SK-N-SH treated with all-trans-retinoic acid at 6 μM for 48 hours (cell line): Measurements from ENCODE around the gene MAP2K1.

ENCODE experiments used
- ARNTL ChIP-seq: fragments of 450-650 bp; formaldehyde crosslinking; IDR thresholded peaks from 2 replicates; pipeline ENCODE4 v1.5.0; 2020; ENCODE audit warnings: low read depth, mild to moderate bottlenecking, moderate library complexity, borderline replicate concordance
- ESRRG ChIP-seq: fragments of 250-450 bp; sonication (Bioruptor Pico); IDR thresholded peaks from 2 replicates; pipeline ENCODE4 v1.6.1; 2021; ENCODE audit warnings: mild to moderate bottlenecking
- PPARA ChIP-seq: fragments of 250-450 bp; sonication (Bioruptor Pico); IDR thresholded peaks from 2 replicates; pipeline ENCODE4 v1.5.0; 2020; ENCODE audit warnings: mild to moderate bottlenecking, borderline replicate concordance
- RARB ChIP-seq: fragments of 250-450 bp; sonication (Bioruptor Pico); IDR thresholded peaks from 2 replicates; pipeline ENCODE4 v1.8.0; 2021; ENCODE audit warnings: mild to moderate bottlenecking, moderate library complexity
- ZFP3 ChIP-seq: fragments of 250-450 bp; sonication (Bioruptor Pico); IDR thresholded peaks from 2 replicates; pipeline ENCODE4 v1.5.0; 2020; ENCODE audit warnings: mild to moderate bottlenecking, moderate library complexity
- ZNF8 ChIP-seq: fragments of 450-650 bp; formaldehyde crosslinking; IDR thresholded peaks from 2 replicates; pipeline ENCODE4 v1.5.0; 2020; ENCODE audit warnings: mild to moderate bottlenecking, moderate library complexity
- TF ChIP-seq, protein P1 (sequence below): fragments of 250-450 bp; sonication (Bioruptor Pico); IDR thresholded peaks from 2 replicates; pipeline ENCODE4 v1.5.1; 2021; ENCODE audit warnings: mild to moderate bottlenecking, moderate library complexity
- TF ChIP-seq, protein P2 (sequence below): fragments of 250-450 bp; sonication (Bioruptor Pico); IDR thresholded peaks from 2 replicates; pipeline ENCODE4 v1.5.1; 2020; ENCODE audit warnings: low read depth, mild to moderate bottlenecking, moderate library complexity

DNA sequence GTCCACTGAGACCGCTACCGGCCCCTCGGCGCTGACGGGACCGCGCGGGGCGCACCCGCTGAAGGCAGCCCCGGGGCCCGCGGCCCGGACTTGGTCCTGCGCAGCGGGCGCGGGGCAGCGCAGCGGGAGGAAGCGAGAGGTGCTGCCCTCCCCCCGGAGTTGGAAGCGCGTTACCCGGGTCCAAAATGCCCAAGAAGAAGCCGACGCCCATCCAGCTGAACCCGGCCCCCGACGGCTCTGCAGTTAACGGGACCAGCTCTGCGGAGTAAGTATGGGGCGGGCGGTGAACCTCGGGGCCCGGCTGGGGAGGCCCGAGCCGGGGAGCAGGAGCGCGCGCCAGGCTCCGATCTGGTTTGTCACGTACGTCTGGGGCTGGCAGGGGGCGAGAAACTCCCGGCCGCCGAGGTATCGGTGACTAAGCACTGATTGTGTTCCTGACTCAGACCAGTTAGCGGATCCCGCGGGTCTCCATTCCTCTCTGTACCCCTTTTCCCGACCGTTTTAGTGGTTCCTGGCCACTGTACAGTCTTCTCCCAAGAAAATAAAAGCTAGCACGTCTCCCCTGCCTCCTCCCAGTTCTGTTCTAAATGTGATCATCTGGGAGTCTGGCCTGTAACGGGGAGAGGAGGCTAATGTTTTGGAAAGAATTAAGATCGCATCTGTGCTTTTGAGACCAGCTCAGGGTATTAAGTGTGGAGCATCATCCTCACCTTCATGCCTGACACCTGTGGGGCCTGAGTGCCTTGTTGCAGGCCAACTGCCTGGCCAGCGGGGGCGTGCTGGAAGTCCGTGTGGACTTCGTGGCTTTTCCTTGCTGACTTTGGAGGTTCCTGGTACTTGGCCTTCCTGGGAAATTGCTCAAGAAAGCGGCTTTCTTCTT, 691 bp downstream of the MAP2K1 start:
- TF ChIP-seq, protein P1, sequence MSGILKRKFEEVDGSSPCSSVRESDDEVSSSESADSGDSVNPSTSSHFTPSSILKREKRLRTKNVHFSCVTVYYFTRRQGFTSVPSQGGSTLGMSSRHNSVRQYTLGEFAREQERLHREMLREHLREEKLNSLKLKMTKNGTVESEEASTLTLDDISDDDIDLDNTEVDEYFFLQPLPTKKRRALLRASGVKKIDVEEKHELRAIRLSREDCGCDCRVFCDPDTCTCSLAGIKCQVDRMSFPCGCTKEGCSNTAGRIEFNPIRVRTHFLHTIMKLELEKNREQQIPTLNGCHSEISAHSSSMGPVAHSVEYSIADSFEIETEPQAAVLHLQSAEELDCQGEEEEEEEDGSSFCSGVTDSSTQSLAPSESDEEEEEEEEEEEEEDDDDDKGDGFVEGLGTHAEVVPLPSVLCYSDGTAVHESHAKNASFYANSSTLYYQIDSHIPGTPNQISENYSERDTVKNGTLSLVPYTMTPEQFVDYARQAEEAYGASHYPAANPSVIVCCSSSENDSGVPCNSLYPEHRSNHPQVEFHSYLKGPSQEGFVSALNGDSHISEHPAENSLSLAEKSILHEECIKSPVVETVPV (CRISPR knock-in tag), result no peak
- TF ChIP-seq ESRRG (no peak), ARNTL (no peak), ZFP3 (CRISPR knock-in tag) (no peak), ZNF8 (no peak), PPARA (CRISPR knock-in tag) (no peak), RARB (CRISPR knock-in tag) (no peak)
- TF ChIP-seq, protein P2, sequence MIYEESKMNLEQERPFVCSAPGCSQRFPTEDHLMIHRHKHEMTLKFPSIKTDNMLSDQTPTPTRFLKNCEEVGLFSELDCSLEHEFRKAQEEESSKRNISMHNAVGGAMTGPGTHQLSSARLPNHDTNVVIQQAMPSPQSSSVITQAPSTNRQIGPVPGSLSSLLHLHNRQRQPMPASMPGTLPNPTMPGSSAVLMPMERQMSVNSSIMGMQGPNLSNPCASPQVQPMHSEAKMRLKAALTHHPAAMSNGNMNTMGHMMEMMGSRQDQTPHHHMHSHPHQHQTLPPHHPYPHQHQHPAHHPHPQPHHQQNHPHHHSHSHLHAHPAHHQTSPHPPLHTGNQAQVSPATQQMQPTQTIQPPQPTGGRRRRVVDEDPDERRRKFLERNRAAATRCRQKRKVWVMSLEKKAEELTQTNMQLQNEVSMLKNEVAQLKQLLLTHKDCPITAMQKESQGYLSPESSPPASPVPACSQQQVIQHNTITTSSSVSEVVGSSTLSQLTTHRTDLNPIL, result no peak
